RWPE1 (cell line): ENCODE results near the gene AHCYL1.

Experiments
- CTCF ChIA-PET: fragments of 350-600 bp; sonication (Branson Sonifier 250); formaldehyde crosslinking; extraction: SDS; loops from one replicate; lab custom pipeline; 2021; lab: Yijun Ruan, JAX
- POLR2A ChIA-PET: fragments of 400-600 bp; formaldehyde crosslinking; extraction: SDS; loops from one replicate; lab custom pipeline; 2020; ENCODE audit warnings: antibody characterized with exemption; ENCODE audit not compliant: low non-redundant PET; lab: Yijun Ruan, JAX
- DNase-seq: peaks from one replicate; pipeline ENCODE4 v3.0.0; 2012; ENCODE audit warnings: low spot score
- H3K27ac ChIP-seq: fragments of 450-650 bp; 2 replicates; pipeline ENCODE4 v1.5.1; 2017
- TF ChIP-seq, protein P1 (sequence below): fragments of 450-650 bp; conservative IDR thresholded peaks from 2 replicates; pipeline ENCODE4 v1.5.1; 2017; ENCODE audit warnings: low read depth, mild to moderate bottlenecking

Gene AHCYL1

DNA sequence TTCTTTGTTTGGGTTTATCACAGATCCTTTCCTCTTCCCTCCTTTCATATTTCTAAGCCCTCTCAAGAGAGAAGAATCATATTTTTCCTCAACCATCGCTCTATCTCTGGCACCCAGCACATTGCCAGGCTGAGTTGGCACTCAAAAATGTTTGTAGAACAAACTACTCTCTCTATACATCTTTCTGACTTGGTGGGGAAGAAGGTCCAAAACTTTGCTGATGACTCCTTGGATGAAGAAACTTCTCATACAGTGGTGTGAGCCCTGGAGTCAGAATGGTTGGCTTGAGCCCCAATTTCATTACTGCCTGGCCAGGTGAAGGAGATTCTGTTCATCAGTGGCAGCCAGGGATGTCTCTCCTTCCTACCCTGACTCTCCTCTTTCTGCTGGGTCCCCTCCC, 74.0 kb downstream of the AHCYL1 start:
- 0 out of 2 replicates have a peak overlapping the region, but pooled peaks have one; percentile 46 for H3K27ac ChIP-seq
- TF ChIP-seq, protein P1, sequence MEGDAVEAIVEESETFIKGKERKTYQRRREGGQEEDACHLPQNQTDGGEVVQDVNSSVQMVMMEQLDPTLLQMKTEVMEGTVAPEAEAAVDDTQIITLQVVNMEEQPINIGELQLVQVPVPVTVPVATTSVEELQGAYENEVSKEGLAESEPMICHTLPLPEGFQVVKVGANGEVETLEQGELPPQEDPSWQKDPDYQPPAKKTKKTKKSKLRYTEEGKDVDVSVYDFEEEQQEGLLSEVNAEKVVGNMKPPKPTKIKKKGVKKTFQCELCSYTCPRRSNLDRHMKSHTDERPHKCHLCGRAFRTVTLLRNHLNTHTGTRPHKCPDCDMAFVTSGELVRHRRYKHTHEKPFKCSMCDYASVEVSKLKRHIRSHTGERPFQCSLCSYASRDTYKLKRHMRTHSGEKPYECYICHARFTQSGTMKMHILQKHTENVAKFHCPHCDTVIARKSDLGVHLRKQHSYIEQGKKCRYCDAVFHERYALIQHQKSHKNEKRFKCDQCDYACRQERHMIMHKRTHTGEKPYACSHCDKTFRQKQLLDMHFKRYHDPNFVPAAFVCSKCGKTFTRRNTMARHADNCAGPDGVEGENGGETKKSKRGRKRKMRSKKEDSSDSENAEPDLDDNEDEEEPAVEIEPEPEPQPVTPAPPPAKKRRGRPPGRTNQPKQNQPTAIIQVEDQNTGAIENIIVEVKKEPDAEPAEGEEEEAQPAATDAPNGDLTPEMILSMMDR = no peak
- no peak for DNase-seq
- POLR2A ChIA-PET = no interaction called here
- CTCF ChIA-PET = no interaction called here

DNA sequence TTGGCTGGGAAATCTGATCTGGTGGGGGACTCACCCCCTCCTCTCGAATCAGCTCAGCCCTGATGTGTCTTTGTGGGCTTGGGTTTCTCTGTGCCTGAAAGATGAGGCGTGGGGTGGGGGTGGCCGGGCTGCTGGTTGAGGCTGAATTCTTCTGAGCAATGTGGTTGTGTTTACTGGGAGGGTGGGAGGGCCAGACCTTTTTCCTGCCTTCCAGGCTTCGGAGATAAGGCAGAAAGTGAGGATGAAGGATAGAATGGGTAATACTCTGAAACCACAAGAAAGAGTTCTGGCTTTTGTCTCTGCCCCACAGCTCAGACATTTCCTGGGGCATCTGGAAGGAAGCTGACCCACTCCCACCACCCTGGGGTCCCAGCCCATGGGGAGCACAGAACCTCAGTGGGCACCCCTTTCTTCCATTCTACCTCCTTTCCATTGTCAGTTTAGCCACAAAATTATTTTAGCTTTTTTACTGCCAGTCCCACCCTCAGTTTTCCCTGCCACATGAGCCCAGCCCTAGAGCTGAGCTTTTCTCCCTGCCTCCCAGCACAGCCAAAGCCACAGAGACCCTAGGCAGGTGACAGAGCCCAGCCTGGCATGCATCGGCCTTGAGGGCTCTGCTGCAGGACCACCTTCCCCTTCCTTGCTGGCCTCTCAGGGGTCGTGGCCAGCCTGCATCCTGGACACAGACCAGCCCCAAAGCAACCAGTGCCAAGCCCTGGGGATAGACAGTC, 74.7 kb downstream of the AHCYL1 start:
- TF ChIP-seq, protein P1 = no peak
- POLR2A ChIA-PET = no interaction called here
- CTCF ChIA-PET = interaction anchor here (0.6 to 2.0 kb wide), 13 partner anchors 8 to 90 kb away, joined by 3 to 8 read pairs (median 5); no protein-coding TSS in a partner anchor
- peak overlapping the region; percentile 14; the same call in 1 of the 2 replicates for H3K27ac ChIP-seq
- DNase-seq = no peak

DNA sequence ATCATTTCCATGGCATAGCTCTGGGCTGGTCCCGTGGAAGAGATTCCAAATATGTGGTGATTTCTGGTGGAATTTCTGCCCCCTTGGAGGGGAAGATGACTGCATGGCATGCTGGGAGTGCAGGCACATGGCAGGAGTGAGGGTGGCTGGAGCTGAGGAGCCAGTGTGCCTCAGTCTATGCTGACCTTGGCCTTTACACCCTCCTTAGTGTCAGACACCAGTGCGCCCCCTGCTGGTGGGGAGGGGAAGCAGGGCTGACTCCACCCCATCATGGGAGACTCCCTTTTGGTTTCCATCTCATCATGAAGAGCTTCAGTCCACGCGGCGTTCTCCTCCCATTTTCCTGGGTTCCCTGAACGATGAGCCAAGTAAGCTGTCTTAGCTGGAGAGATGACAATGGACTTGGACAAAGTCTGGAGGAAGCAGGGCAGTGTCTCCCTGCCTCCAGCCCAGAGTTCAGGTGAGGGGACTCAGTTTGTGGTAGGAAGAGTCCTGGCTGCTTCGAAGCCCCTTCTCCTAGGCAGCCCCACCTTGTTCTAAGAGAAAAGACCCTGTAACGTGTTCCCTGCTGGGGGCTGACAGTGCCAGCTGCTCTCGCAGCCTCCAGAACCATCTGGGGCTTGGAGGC, 75.6 kb downstream of the AHCYL1 start:
- TF ChIP-seq, protein P1 = peak; percentile 74
- H3K27ac ChIP-seq = no peak overlapping the region
- ChIA-PET POLR2A (no interaction called here), CTCF (interaction anchor here (0.6 to 2.0 kb wide), 23 partner anchors 9 to 804 kb away, joined by 3 to 8 read pairs (median 3); no protein-coding TSS in a partner anchor)
- peak; percentile 28 for DNase-seq

DNA sequence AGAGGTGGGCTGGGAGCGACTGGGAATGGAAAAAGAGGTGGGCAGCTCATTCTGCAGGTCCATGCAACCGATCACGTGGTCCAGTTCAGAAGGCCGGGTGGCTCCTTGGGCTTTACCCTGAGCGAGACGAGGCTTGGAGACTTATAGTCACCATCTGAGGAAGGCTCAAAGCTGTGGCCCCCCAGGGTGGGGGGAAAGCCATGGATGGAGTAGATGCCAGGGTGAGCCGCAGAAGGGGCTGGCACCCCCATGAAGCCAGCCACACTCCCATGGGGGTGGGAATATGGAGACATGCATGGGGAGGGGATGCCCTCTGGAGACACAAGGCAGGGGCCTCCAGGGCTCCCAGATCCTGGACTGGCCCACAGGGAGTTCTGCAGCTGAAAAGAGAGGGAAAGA, 76.1 kb downstream of the AHCYL1 start:
- ChIA-PET CTCF (interaction anchor here (0.6 to 2.0 kb wide), 16 partner anchors 11 to 805 kb away, joined by 3 to 8 read pairs (median 3); no protein-coding TSS in a partner anchor), POLR2A (no interaction called here)
- TF ChIP-seq, protein P1 = no peak
- DNase-seq = no peak
- H3K27ac ChIP-seq = no peak overlapping the region

DNA sequence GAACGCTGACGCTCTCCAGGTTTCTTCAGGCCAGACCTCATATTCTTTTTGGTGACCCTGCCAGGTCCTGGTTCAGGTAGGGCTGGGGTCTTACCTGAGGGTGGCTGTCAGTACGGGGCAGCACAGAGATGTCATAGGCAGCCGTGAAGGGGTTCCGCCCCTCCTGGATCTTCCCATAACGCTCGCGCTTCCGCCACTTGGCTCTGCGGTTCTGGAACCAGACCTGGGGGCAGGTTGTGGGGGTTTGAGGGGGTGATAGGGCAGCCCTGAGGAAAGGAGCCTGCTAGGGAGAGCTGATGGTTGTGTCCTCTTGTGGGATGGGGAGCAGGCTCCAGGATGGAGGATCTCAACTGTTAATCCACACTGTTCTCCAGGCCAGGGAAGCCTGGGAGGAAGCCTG, 76.8 kb downstream of the AHCYL1 start:
- DNase-seq = no peak
- ChIA-PET CTCF (interaction anchor here (2.0 kb wide), 1 partner anchor 11 kb away, joined by 8 read pairs; no protein-coding TSS in a partner anchor), POLR2A (no interaction called here)
- H3K27ac ChIP-seq = no peak overlapping the region
- TF ChIP-seq, protein P1 = no peak

DNA sequence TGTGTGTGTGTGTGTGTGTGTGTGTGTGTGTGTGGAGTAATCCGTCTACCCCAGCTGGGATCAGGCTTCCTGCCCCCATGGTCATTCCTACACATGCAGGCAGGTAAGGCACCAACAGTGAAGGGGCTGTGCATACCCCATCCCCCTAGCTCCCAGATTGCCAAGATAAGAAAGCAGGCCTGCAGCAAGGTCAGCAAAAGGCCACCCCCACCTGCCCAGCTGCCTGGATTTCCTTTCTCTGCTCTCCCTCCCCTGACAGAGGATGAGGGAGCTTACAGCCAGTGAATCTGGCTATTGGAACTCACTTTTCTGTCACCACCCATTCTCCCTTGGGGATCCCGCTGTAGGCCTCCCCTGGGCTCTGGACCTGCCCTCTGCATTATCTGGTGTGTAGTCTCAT, 78.0 kb downstream of the AHCYL1 start:
- DNase-seq = no peak
- TF ChIP-seq, protein P1 = no peak
- CTCF ChIA-PET = interaction anchor here (0.9 kb wide), 1 partner anchor 9 kb away, joined by 3 read pairs; no protein-coding TSS in a partner anchor
- POLR2A ChIA-PET = no interaction called here
- H3K27ac ChIP-seq = no peak overlapping the region
